HG03064 (cell line): ENCODE measurements around the gene HOXC5.
"Not testable (repeated sequence)": the region's sequence is repeated elsewhere in the genome, so short reads cannot be mapped to it uniquely, and the experiment has no call there.

ENCODE experiments used
- ATAC-seq: cut with Tn5 transposase; IDR thresholded peaks from one replicate; pipeline ENCODE4 v1.9.1; 2021; ENCODE audit warnings: low read depth; ENCODE audit not compliant: unreplicated experiment

The HOXC5 gene

DNA sequence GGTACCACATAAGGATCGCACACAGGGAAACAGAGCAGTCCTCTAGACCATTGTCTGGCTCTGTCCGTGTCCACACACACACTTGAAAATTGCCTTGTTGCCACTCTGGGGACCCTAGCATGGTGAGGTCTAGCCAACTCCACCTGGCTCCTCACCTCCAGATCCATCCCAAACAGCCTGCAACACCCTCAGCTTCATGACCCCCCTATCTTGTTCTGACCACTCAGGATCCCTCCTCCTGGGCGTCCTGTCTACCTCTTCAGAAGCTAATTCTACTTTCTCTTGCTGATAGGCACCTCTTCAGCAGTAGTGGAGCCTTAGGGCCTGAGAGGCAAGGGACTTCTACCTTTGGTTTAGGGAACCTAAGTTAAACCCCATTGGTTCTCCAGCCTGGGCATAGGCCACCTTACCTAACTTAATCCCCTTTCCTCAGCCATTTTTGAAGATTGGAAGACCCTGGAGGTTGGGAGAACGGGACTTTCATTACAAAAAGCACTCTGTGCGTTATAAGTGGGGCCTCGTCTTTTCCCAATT, 697 bp upstream of the HOXC5 start:
- ATAC-seq: no peak

DNA sequence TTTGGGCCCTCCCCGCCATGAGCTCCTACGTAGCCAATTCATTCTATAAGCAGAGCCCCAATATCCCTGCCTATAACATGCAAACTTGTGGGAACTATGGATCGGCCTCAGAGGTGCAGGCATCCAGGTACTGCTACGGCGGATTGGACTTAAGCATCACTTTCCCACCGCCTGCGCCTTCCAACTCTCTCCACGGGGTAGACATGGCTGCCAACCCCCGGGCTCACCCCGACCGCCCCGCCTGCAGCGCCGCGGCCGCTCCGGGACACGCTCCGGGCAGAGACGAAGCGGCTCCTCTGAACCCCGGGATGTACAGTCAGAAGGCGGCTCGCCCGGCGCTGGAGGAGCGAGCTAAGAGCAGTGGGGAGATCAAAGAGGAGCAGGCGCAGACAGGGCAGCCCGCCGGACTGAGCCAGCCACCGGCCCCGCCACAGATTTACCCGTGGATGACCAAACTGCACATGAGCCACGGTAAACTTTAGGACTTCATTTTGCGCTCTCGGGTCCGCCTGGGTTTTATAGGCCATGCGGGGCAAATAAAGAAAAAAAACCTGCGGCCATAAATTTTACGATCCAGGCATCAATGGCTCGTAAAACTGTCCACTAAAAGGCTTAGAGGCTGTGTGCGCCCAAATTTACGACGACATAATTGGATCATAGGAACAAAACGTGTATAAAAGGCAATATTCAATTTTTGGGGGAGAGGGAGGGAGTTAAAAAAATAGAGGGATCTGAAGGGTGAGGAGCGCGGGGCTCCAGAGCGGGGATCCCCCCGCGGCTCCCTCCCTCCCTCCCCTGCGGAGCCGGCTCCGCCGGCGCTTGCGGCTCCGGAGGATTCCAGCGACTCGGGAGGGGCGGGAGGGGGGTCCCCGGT, 493 bp downstream of the HOXC5 start:
- ATAC-seq: no peak

DNA sequence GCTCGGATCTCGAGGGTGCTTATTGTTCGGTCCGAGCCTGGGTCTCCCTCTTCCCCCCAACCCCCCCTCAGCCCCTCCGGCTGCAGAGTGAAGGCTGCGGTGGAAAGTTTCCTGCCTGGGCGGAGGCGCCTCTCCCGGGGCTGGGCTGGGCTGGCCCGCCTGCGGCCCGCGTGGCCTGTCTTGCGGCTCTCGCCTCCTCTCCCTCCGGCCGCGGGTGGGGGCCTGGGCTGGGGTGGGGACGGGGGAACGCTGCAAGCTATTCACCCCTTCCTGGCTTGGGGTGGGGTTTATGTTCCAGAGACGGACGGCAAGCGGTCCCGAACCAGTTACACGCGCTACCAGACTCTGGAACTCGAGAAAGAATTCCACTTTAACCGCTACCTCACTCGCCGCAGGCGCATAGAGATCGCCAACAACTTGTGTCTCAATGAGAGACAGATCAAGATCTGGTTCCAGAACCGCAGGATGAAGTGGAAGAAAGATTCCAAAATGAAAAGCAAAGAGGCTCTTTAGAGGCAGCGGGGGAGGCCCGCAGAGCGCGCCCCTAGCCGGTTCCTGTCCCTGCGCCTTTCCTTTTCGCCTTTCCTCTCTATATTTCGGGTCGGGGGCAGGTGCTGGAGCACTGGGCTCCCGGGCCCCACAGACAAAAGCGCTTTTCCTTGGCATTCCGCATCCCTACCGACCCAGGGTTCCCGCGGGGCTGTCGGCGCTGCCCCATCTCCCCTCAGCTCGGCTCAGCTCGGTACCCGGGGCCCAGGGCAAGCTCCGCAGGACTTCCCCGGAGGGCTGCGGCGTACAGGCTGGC, 1.3 kb downstream of the HOXC5 start:
- no peak for ATAC-seq

DNA sequence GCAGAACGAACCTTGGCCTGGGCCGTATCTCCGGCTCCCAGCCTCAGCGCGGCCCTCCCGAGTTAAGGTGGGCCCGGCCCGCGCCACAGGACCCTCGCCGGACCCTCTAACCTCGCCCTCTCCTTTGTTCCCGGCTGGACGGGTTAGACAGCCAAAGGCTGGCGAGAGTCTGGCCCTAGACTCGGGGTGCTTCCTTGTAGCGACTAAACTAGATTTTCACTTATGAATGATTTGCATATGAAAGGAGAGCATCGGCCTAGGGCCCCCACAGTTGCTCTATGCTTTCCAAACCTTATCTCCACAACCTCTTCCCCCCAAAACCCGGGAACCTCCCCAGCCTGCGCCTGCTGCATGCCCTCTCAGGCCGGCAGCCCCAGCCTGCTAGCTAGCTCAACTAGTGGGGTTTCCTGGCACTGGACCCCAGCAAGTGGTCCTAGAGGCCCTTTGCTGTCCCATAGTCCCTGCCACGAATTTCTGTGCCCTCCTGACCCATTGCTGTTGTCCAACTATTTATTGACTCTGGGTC, 2.0 kb downstream of the HOXC5 start:
- no peak for ATAC-seq

DNA sequence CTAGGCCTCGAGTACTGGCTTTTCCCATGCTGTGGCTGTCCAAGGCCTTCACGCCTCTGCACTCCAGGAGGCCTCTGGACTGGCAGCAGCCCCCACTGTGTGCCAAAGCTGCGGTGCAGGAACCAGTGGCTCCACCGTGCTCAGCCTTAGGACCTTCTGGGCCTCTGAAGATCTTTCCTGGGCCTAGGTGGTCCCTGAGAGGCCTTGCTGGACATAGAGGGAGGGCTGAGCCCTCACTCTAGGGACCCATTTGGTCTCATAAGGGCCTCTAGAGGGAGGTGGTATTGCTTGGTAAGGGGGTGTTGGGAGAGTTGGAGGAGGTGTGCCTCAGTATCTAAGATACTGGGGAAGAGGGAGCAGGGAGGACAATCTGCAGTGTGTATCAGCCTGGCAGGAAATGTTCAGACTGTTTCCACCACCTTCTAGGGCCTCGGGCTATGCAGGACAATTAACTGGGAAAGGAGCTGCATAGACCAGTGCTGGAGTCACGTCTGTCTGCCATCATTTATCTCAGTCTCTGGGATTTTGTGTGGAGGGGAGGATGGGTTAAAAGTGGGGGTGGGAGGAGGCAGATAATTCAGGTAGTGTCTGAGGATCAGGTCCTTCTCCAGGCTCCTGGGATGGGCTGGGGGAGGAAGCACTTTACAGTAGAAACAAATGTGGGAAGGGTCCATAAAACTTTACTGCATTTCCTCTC, 2.9 kb downstream of the HOXC5 start:
- ATAC-seq: no peak

DNA sequence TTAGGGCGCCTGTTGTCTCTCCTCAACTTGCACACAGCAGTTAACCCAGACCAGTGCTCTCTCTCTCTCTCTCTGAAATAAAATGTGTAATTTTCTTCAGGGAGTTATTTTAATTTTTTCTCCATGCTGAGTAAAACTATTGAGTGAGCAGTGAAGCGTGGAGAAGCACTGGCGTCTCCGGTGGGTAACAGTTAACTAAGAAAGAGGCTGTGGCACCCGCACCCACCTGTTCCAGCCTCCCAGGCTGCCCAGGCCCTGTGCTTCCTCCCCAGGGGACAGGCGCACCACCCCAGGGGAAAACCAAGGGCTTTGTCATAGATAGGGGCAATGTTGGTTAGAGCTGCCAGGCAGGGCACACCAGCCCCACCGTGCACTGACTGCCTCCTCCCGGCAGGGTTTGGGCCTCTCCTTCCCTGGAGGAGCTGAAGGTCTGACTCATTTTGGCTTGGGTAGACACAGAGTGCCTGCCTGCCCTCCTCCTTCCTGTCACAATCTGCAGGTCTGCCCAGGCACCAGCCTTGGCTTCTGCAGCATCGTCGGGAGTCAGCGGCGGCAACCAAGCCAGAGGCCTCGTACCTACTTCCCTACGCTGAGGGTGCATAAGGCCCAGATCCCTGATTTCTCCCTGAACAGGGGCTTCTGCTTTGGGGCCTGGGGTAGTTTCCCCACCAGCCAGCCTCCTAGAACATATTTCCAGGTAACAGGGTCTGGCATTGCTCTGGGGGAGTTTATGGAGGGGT, 3.9 kb downstream of the HOXC5 start:
- ATAC-seq: no peak

DNA sequence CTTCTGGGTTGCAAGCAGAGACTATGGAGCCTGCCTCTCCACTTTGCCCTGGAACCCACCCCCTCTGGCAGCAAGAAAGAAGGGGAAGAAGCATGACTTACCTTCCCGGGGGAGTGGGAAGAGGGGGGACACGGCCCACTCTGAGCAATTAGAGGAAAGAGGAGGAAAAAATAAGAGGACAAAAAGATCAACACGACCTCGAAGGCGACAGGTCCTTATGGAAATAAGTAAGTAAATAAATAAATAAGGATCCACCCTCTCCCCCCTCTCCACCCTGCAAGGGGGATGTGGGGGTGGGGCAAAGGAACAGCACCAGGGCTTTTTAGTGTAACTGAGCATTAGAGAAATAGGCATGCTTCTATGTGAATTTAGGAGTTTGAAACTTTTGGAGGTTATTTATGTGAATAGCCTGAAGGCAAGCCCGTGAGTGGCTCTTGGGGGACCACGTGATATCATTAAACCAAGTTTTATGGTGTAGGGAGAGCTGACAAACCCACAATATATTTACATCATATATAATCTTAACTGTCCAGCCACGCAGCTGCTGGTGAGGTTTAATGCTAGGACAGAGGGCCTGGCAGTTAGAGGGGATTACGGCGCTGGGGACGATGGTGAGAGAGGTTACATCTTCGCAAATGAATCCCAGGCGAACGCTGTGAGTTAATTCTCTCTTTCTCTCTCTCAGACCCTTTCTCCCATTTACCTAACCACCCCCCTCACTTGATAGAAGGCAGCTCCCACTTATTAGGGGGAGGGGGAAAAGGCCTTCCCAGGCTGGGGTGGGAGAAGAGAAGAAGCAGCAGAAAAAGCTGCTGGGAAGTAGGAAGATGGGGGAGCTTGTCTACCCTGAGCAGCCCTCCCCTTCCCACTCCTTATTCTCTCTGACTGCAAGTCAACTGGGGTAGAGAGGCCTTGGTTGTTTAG, 4.8 kb downstream of the HOXC5 start:
- no peak for ATAC-seq

DNA sequence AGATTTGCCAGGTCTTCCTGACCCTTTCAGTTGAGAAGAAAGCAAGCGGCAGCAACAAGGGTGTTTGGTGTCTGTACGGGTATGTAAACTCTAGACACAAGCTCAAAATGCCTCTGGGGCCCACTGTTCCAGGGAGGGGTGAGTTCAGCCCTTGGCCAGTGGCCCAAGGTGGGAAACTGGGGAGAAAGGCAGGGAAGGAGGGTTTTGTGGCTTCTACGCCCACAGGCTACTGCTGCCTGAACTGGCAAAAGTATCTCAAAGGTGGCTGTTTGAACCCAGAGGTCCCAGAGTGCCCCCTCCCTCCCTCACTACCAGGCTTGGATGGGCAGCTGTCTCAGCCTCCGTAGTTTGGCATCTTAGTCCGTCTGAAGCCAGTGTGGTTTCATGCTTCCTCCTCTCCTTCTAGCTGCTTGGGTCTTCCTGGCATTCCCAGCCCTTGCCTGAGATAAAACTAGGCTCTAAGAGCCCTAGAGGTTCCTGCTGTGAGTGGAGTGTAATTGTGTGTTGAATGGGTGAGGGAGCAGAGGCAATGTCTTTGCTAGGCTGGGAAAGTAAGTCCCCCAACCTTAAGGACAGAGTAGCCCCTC, 5.5 kb downstream of the HOXC5 start:
- ATAC-seq: no peak

DNA sequence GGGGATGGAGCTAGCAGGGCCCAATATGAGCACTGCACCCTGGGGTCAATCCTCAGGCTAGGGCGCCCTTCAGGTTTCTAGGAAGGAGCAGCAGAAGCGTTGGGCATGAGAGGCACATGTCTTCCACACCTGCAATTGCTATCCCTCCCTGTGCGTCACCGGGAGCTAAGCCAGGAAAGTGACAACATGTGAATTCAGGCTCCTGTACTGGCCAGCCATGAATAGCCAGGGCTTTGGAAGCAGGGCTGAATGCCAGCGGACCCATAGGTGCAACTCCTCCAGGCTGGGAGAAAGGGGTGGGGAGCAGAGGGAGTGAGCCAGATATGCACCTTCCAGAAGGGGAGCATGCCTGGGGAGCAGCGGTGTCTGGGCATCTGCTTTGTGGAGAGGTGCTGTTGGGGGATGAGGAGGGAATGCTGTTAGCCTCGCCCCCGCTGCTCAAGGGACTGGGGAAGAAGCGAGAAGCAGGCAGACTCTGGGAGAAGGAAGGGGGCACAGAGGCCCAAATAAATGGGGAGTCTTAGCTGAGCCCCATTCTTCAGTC, 6.1 kb downstream of the HOXC5 start:
- no peak for ATAC-seq

DNA sequence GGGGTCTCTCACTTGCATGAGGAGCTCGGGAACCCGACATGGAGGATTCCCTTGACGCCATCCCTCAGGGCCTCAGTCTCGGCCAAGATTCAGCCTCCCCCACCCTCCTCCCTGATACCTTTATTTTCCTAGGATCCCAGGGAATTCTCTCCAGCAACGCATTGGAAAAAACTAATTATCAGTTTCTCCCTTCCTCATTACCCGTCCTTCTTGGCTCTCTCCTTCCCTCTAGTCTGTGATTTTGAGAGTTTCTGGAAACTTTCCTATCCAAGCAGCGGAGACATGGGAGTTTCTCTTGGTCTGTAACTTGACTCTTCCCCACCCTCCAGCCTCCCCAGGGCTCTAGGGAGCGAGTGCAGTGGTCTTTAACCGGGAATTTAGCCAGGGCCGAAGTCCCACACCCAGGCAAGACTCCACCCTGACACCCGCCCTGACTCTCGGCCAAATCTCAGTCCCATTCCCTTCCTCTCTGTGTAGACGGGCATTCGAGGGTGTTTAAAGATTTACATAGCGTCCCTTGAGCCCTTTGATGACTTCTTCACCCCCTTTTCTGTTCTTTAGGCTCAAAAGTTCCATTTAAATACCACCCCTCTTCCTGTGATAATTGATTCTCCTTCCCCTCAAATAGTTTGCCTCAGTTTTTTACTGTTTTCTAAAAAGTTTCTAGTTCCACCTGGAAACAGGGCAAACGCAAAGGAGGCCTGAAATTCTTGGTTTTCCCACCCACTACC, 6.7 kb downstream of the HOXC5 start:
- no peak for ATAC-seq

DNA sequence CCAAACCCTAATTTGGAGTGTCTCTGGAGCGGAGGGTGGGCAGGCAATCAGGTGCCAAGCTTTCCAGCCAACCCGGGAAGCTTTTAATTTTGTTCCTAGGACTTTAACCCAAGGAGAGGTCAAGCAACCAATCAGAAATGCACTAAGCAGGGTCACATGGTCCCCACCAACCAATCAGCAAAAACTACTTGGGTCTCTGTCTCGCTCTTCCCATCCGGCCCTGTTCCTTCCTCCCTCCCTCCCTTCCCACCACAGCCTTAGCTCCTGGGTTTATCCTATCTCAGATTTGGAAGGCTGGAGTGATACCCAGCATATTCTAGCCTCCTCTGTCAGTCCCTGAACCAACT, 7.3 kb downstream of the HOXC5 start:
- no peak for ATAC-seq

DNA sequence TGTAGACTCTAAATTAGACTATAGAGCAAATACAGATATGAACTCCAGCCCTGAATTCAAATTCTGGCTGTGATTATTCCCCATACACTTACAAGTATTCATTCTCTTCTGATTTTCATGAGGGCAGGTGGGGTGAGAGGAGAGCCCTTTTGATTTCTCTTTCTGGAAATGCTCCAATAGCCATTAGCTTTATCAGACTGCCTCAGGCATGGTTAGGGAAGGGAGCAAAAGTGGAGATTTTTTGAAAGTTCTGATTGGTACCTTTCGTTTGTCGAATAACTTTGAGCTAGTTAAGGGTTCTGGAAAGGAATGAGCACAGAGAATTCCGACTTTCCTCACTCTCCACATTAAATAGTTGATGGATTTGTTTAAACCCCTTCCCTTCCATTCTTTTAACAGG, 7.8 kb downstream of the HOXC5 start:
- ATAC-seq: no peak

DNA sequence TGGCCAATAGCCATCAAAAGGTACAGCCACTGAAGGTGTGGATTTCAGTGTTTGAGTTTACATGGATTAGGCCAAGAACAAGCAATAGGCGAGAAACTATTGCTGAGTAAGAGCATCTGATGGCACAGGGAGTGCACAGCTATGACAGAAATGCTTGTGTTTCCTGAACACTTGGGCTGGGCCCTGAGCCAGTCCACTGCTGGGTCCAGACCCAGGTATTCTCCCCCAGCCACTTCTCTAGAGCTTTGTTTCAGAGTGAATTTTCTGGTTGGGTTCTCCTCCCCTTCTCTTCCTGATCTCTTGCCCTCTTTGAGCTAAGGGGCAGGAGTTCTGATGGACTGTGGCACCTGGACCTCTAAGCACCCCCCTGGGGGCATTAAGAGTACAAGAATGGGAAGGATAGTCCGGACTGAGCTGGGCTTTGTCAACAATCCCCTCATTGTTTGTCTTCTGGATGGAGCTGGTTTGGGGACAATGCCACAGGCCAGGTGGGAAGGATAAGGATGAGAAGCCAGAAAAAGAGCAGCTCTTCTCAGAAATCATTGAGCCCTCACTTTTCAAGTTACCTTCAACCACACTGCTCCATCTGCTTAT, 8.3 kb downstream of the HOXC5 start:
- ATAC-seq: no peak

DNA sequence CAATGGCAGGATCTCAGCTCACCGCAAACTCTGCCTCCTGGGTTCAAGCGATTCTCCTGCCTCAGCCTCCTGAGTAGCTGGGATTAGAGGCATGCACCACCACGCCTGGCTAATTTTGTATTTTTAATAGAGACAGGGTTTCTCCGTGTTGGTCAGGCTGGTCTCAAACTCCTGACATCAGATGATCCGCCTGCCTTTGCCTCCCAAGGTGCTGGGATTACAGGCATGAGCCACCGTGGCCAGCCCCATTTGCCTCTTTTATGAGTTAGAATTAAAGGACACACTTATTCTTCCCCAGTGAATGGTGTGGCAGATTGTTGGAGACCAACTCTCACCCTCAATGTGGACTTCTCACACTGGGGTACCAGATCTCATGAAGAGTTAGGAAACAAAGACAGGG, 9.2 kb downstream of the HOXC5 start:
- not testable (repeated sequence) for ATAC-seq

DNA sequence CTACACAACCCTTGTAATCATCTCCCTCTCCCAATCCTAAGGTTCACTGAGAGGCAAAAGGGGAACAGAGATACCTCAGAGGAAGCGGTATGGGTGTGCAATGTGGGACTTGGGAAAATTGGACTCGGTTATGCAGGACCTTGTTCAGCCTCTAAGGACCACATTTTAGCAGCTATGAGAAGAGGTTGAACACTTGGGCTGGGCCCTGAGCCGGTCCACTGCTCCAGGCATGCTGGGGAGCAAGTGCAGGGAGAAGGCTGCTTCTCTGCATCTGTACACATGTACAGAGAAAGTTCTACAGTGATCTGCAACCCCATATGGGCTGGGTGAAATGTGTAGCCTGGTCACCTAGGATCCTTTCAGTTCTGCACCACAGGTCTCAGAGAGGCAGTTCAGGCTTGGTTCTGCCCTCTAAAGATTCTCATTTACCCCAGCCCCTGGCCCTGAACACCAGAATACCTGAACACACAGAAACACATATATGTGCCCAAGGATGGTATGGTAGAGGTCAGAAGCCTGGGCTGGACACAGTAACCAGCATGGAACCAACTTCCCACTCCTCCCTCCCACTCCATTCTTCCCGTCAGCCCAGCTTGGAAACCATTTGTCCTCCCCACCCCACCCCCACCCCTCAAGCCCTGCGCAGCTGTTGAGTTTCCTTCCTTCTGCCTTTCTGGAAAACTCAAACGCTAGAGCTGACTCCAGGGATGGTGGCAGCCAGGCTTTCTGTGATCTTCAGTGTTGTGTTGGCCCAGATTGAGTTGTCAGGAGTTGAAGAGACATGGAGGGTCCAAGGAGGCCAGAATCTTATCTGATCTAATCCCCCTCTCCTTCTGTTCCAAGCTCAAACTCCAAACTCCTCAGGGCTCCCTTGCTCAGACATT, 10.4 kb downstream of the HOXC5 start:
- no peak for ATAC-seq

DNA sequence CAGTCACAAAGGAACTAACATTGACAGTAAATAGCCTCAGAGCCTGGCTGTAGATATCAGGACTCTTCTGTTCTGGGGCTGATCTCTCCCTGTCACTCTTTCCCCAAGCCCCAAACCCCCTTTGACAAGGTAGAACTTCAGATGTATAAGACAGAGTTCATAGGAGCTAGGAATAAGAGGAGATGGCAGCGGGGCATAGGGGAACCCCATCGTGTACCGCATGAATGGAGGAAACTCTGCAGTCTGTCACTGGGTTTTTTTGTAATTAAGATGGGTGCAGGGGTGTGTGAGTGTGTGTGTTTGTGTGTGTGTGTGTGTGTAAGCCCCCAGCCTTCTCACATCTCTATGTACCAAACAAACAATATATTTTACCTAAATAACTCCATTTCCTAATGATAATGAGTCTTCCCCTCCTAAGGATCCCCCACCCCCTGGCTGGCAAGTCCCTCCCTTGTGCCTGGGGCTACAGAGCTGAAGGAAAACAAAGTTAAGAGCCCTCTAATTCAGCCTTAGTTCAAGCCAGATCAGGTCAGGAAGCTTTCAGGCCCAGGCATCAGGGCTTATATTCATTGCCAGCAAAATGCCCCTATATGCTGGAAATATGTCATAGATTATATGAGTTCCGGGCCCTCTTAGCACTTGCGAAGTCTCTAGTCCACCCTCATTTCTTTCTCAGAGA, 11.7 kb downstream of the HOXC5 start:
- no peak for ATAC-seq
